Brain microvascular endothelial cell (primary cell): ENCODE measurements around the gene GRP.

ENCODE experiments used
- DNase-seq: peaks from one replicate; pipeline ENCODE4 v3.0.0-alpha.2; 2020
- H3K27ac ChIP-seq: fragments of 250-450 bp; sonication (Bioruptor Pico); 2 replicates; pipeline ENCODE4 v1.5.1; 2020; ENCODE audit warnings: mild to moderate bottlenecking, moderate library complexity
- H3K27me3 ChIP-seq: fragments of 250-450 bp; sonication (Bioruptor Pico); replicated peaks from 2 replicates; pipeline ENCODE4 v1.5.1; 2020; ENCODE audit warnings: mild to moderate bottlenecking
- H3K36me3 ChIP-seq: fragments of 250-450 bp; sonication (Bioruptor Pico); replicated peaks from 2 replicates; pipeline ENCODE4 v1.5.1; 2020; ENCODE audit warnings: mild to moderate bottlenecking
- H3K4me3 ChIP-seq: 2 replicates; pipeline ENCODE4 v1.5.1; 2011; ENCODE audit warnings: low read depth, mild to moderate bottlenecking, control low read depth, low read length, moderate library complexity
- in situ Hi-C: cut with HindIII; loops from 2 replicates; pipeline ENCODE4 v1.10.0; 2017; ENCODE audit warnings: low sequenced_read_pairs, low pct_ligation_motif_present
- TF ChIP-seq, protein P1 (sequence below): IDR thresholded peaks from 2 replicates; pipeline ENCODE4 v1.5.1; 2011; ENCODE audit warnings: low read depth, mild to moderate bottlenecking, moderate library complexity, low read length, control low read depth, inconsistent platforms; ENCODE audit errors: missing control alignments

The GRP gene

DNA sequence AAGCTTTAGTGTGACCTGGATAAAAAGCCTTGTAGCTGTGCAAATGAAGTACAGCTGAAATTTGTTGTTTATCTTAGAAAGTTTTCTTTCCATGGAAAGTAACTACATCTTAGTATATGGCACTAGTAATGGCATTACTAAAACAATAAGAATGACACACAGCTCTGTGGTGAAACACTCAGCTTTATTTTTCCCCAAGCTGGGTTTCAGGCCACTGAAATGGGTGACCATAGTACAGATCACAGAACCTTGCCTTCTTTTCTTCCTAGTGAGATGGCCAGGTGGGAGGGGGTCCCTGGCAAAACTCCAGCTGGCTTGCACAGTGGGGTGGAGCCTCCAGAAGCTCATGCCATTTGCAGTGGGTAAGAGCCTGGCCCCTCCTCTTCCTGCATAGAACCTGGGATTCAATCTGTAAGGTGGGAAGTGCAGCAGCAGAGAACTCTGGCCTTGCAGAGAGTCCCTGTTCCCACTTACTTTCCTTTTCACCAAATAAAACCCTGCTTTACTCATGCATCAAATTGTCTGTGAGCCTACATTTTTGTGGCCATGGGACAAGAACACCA lies 17.6 kb upstream of the GRP start:
- Histone ChIP-seq H3K4me3 (no peak overlapping the region), H3K36me3 (no peaks in the 10 kb centered on the region), H3K27me3 (peaks cover 16% of the 10 kb centered on the region), H3K27ac (no peak overlapping the region)
- no peak for DNase-seq
- TF ChIP-seq, protein P1, sequence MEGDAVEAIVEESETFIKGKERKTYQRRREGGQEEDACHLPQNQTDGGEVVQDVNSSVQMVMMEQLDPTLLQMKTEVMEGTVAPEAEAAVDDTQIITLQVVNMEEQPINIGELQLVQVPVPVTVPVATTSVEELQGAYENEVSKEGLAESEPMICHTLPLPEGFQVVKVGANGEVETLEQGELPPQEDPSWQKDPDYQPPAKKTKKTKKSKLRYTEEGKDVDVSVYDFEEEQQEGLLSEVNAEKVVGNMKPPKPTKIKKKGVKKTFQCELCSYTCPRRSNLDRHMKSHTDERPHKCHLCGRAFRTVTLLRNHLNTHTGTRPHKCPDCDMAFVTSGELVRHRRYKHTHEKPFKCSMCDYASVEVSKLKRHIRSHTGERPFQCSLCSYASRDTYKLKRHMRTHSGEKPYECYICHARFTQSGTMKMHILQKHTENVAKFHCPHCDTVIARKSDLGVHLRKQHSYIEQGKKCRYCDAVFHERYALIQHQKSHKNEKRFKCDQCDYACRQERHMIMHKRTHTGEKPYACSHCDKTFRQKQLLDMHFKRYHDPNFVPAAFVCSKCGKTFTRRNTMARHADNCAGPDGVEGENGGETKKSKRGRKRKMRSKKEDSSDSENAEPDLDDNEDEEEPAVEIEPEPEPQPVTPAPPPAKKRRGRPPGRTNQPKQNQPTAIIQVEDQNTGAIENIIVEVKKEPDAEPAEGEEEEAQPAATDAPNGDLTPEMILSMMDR, result no peak
- in situ Hi-C loops, result no loop called here

- H3K4me3 ChIP-seq, result no peak overlapping the region
- H3K27me3 ChIP-seq, result peaks cover 8% of the 10 kb centered on the region
- no peaks in the 10 kb centered on the region for H3K36me3 ChIP-seq
- no peak for DNase-seq
- no peak overlapping the region for H3K27ac ChIP-seq
- in situ Hi-C loops, result no loop called here
- TF ChIP-seq, protein P1, result no peak
Measured at GRCh38 chr18:59207506-59207905, 12.5 kb upstream of the GRP start.

DNA sequence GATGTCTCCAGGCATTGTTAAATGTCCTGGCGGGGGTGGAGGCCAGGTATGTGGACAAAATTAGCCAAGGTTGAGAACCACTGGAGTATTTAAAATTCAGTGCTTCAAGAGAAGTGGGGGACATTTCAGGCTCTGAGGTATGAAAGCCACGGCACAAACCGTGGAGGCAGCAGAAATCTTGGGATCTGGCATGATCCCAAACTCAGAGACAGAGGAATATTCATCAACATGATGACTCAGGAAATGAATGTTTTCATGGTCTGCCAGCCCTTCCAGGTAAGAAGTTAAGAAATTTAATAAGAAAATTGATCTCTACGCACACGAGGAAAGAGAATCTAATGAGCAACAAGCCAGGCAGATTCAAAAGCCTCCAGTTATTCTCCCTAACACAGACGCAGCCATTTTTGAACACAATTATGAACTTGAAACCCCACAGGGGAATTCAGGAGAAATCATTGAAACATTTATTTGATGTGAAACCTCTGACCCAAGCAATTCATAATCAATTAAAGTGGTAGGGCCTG lies 11.3 kb upstream of the GRP start:
- Histone ChIP-seq H3K4me3 (no peak overlapping the region), H3K27ac (no peak overlapping the region), H3K27me3 (peaks cover 8% of the 10 kb centered on the region), H3K36me3 (no peaks in the 10 kb centered on the region)
- no peak for DNase-seq
- in situ Hi-C loops, result no loop called here
- TF ChIP-seq, protein P1, result no peak

- no peak overlapping the region for H3K27ac ChIP-seq
- peaks cover 7% of the 10 kb centered on the region for H3K27me3 ChIP-seq
- TF ChIP-seq, protein P1, result no peak
- no peaks in the 10 kb centered on the region for H3K36me3 ChIP-seq
- in situ Hi-C loops, result no loop called here
- no peak for DNase-seq
- no peak overlapping the region for H3K4me3 ChIP-seq
Measured at GRCh38 chr18:59210299-59210698, 9.7 kb upstream of the GRP start.

- Histone ChIP-seq H3K27me3 (peaks cover 5% of the 10 kb centered on the region), H3K4me3 (no peak overlapping the region), H3K36me3 (no peaks in the 10 kb centered on the region), H3K27ac (no peak overlapping the region)
- DNase-seq, result no peak
- in situ Hi-C loops, result no loop called here
- TF ChIP-seq, protein P1, result no peak
Measured at GRCh38 chr18:59211629-59212028, 8.3 kb upstream of the GRP start.

GRCh38 chr18:59218018-59218417 lies 1.9 kb upstream of the GRP start:
- in situ Hi-C loops, result no loop called here
- TF ChIP-seq, protein P1, result no peak
- Histone ChIP-seq H3K27me3 (peaks cover 45% of the 10 kb centered on the region), H3K36me3 (no peaks in the 10 kb centered on the region), H3K27ac (no peak overlapping the region), H3K4me3 (no peak overlapping the region)
- DNase-seq, result no peak
